ENCODE results near the gene STAC3. TPM values are rescaled to one million over a fixed set of nuclear protein-coding genes. Genes with fewer than 3 reads are reported as not detected.

Gene STAC3
- total and polyA plus RNA-seq, 2 experiments from 2014 or later, result 0.48 to 3.0 TPM

DNA sequence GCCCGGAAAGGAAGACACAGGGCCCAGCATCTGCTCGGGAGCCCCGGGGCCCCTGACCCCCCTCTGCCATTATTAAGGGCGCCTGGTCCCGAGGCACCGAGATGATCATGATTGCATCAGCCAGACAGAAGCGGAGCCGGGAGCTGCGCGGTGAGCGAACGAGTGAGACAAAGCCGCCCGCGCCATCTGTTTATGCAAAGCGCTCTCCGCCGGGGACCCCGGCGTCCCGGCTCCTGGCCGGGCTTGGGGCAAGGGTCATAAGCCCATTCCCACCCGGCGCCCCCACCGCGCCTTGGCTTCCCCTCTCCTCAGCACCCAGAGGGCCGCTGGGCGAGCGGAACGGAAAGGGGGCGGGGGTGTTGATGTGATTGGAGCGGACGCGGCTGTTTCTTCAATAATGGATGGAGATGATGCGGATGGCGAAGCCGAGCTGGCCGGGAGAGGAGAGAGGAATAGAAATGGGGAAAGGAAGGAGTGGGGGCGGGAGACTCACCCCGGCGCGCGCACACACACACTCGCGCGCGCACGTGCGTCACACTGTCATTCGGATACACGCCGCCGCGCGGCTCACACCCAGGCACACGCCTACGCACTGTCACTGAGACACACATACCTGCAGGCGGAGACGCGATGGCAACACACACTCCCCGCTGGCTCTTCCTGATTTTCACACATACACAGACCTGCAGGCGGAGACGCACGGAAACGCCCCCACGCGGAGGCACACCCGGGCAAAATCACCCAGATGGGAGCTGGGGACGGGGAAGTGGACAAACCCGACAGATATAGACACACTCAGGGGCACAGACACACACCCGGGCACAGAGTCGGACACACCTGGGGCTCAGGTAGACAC lies 10.7 kb downstream of the STAC3 start:
- Histone ChIP-seq H3K4me1 (ENCODE audit: insufficient read depth) (peaks cover 48% of the 10 kb centered on the region), H3K36me3 (ENCODE audit: insufficient read depth) (no peaks in the 10 kb centered on the region), H3K27me3 (ENCODE audit: insufficient read depth) (peaks cover 89% of the 10 kb centered on the region), H3K4me3 (peak overlapping the region; percentile 85), H3K4me2 (peak overlapping the region; percentile 99), H3K27ac (ENCODE audit: low read depth) (no peak overlapping the region), H3K79me2 (replicated peaks; ENCODE audit: insufficient read depth) (no peaks in the 10 kb centered on the region), H2AFZ (peak overlapping the region; percentile 96), H4K20me1 (replicated peaks; ENCODE audit: insufficient read depth) (no peaks in the 10 kb centered on the region; the same call in 1 of the 2 replicates), H3F3A (replicated peaks; ENCODE audit: low read depth) (peaks cover 16% of the 10 kb centered on the region), H3K9me2 (ENCODE audit: insufficient read depth) (no peaks in the 10 kb centered on the region)
- peaks cover 68% of the 10 kb centered on the region for H3K4me1 Mint-ChIP-seq
- H3K27ac Mint-ChIP-seq, result no peak overlapping the region
- peaks cover 93% of the 10 kb centered on the region for H3K27me3 Mint-ChIP-seq (ENCODE audit: insufficient read depth, low read depth, poor library complexity)
- H3K36me3 Mint-ChIP-seq (ENCODE audit: low read depth), result peaks cover 3% of the 10 kb centered on the region; the same call in 2 of the 3 replicates
- DNase-seq (ENCODE audit: low spot score) (peak; percentile 67), ATAC-seq (no peak)
- H3K9me3 Mint-ChIP-seq, result no peaks in the 10 kb centered on the region; the same call in 2 of the 3 replicates
- TF ChIP-seq NANOG (IDR thresholded peaks at IDR 0.05; ENCODE audit: borderline replicate concordance) (no peak), POLR2AphosphoS5 (IDR thresholded peaks at IDR 0.05; ENCODE audit: low read depth) (peak; percentile 53), EZH2phosphoT487 (IDR thresholded peaks at IDR 0.05; ENCODE audit: unreplicated experiment) (no peak), ZNF331 (CRISPR knock-in tag; IDR thresholded peaks at IDR 0.05; ENCODE audit: low read depth) (no peak), CREB1 (CRISPR knock-in tag; IDR thresholded peaks at IDR 0.05; ENCODE audit: low read depth) (peak; percentile 39; the same call in 1 of the 2 replicates), EZH2 (IDR thresholded peaks at IDR 0.05; ENCODE audit: low read depth, unreplicated experiment) (no peak), JUNB (IDR thresholded peaks at IDR 0.05; ENCODE audit: unreplicated experiment) (no peak), ZNF114 (CRISPR knock-in tag; IDR thresholded peaks at IDR 0.05) (no peak), STAT1 (IDR thresholded peaks at IDR 0.05; ENCODE audit: unreplicated experiment) (no peak)
- TF ChIP-seq, protein P1, sequence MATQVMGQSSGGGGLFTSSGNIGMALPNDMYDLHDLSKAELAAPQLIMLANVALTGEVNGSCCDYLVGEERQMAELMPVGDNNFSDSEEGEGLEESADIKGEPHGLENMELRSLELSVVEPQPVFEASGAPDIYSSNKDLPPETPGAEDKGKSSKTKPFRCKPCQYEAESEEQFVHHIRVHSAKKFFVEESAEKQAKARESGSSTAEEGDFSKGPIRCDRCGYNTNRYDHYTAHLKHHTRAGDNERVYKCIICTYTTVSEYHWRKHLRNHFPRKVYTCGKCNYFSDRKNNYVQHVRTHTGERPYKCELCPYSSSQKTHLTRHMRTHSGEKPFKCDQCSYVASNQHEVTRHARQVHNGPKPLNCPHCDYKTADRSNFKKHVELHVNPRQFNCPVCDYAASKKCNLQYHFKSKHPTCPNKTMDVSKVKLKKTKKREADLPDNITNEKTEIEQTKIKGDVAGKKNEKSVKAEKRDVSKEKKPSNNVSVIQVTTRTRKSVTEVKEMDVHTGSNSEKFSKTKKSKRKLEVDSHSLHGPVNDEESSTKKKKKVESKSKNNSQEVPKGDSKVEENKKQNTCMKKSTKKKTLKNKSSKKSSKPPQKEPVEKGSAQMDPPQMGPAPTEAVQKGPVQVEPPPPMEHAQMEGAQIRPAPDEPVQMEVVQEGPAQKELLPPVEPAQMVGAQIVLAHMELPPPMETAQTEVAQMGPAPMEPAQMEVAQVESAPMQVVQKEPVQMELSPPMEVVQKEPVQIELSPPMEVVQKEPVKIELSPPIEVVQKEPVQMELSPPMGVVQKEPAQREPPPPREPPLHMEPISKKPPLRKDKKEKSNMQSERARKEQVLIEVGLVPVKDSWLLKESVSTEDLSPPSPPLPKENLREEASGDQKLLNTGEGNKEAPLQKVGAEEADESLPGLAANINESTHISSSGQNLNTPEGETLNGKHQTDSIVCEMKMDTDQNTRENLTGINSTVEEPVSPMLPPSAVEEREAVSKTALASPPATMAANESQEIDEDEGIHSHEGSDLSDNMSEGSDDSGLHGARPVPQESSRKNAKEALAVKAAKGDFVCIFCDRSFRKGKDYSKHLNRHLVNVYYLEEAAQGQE (IDR thresholded peaks at IDR 0.05; ENCODE audit: unreplicated experiment), result no peak
- TF ChIP-seq, protein P2, sequence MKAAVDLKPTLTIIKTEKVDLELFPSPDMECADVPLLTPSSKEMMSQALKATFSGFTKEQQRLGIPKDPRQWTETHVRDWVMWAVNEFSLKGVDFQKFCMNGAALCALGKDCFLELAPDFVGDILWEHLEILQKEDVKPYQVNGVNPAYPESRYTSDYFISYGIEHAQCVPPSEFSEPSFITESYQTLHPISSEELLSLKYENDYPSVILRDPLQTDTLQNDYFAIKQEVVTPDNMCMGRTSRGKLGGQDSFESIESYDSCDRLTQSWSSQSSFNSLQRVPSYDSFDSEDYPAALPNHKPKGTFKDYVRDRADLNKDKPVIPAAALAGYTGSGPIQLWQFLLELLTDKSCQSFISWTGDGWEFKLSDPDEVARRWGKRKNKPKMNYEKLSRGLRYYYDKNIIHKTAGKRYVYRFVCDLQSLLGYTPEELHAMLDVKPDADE (IDR thresholded peaks at IDR 0.05), result no peak
- TF ChIP-seq, protein P3, sequence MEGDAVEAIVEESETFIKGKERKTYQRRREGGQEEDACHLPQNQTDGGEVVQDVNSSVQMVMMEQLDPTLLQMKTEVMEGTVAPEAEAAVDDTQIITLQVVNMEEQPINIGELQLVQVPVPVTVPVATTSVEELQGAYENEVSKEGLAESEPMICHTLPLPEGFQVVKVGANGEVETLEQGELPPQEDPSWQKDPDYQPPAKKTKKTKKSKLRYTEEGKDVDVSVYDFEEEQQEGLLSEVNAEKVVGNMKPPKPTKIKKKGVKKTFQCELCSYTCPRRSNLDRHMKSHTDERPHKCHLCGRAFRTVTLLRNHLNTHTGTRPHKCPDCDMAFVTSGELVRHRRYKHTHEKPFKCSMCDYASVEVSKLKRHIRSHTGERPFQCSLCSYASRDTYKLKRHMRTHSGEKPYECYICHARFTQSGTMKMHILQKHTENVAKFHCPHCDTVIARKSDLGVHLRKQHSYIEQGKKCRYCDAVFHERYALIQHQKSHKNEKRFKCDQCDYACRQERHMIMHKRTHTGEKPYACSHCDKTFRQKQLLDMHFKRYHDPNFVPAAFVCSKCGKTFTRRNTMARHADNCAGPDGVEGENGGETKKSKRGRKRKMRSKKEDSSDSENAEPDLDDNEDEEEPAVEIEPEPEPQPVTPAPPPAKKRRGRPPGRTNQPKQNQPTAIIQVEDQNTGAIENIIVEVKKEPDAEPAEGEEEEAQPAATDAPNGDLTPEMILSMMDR (conservative IDR thresholded peaks at IDR 0.05; ENCODE audit: low read depth in 2 of 2), result 0 out of 4 replicates have a peak, but pooled peaks of 1 of the 2 experiments have one; percentile 0
- TF ChIP-seq, protein P4, sequence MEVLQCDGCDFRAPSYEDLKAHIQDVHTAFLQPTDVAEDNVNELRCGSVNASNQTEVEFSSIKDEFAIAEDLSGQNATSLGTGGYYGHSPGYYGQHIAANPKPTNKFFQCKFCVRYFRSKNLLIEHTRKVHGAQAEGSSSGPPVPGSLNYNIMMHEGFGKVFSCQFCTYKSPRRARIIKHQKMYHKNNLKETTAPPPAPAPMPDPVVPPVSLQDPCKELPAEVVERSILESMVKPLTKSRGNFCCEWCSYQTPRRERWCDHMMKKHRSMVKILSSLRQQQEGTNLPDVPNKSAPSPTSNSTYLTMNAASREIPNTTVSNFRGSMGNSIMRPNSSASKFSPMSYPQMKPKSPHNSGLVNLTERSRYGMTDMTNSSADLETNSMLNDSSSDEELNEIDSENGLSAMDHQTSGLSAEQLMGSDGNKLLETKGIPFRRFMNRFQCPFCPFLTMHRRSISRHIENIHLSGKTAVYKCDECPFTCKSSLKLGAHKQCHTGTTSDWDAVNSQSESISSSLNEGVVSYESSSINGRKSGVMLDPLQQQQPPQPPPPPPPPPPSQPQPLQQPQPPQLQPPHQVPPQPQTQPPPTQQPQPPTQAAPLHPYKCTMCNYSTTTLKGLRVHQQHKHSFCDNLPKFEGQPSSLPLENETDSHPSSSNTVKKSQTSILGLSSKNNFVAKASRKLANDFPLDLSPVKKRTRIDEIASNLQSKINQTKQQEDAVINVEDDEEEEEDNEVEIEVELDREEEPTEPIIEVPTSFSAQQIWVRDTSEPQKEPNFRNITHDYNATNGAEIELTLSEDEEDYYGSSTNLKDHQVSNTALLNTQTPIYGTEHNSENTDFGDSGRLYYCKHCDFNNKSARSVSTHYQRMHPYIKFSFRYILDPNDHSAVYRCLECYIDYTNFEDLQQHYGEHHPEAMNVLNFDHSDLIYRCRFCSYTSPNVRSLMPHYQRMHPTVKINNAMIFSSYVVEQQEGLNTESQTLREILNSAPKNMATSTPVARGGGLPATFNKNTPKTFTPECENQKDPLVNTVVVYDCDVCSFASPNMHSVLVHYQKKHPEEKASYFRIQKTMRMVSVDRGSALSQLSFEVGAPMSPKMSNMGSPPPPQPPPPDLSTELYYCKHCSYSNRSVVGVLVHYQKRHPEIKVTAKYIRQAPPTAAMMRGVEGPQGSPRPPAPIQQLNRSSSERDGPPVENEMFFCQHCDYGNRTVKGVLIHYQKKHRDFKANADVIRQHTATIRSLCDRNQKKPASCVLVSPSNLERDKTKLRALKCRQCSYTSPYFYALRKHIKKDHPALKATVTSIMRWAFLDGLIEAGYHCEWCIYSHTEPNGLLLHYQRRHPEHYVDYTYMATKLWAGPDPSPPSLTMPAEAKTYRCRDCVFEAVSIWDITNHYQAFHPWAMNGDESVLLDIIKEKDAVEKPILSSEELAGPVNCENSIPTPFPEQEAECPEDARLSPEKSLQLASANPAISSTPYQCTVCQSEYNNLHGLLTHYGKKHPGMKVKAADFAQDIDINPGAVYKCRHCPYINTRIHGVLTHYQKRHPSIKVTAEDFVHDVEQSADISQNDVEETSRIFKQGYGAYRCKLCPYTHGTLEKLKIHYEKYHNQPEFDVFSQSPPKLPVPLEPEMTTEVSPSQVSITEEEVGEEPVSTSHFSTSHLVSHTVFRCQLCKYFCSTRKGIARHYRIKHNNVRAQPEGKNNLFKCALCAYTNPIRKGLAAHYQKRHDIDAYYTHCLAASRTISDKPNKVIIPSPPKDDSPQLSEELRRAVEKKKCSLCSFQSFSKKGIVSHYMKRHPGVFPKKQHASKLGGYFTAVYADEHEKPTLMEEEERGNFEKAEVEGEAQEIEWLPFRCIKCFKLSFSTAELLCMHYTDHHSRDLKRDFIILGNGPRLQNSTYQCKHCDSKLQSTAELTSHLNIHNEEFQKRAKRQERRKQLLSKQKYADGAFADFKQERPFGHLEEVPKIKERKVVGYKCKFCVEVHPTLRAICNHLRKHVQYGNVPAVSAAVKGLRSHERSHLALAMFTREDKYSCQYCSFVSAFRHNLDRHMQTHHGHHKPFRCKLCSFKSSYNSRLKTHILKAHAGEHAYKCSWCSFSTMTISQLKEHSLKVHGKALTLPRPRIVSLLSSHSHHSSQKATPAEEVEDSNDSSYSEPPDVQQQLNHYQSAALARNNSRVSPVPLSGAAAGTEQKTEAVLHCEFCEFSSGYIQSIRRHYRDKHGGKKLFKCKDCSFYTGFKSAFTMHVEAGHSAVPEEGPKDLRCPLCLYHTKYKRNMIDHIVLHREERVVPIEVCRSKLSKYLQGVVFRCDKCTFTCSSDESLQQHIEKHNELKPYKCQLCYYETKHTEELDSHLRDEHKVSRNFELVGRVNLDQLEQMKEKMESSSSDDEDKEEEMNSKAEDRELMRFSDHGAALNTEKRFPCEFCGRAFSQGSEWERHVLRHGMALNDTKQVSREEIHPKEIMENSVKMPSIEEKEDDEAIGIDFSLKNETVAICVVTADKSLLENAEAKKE (CRISPR knock-in tag; IDR thresholded peaks at IDR 0.05), result no peak
- H3K4me3 Mint-ChIP-seq, result peak overlapping the region; percentile 79

Data from GM23338 (cell line).